Mesenchymal stem cell (in vitro differentiated cells and primary cell): ENCODE data around the gene ITPKB.

Experiments
- DNase-seq: peaks from one replicate; pipeline ENCODE4 v3.0.0-alpha.2; 2013
- H2AFZ ChIP-seq: one replicate; pipeline ENCODE4 v1.6.1; 2013; ENCODE audit warnings: low read depth, mild to moderate bottlenecking, control low read depth, inconsistent platforms, low read length, moderate library complexity
- H2AK5ac ChIP-seq: 2 replicates; pipeline ENCODE4 v1.6.1; 2013; ENCODE audit warnings: low read length, moderate library complexity, mild to moderate bottlenecking, inconsistent platforms; ENCODE audit not compliant: severe bottlenecking
- H2BK120ac ChIP-seq: one replicate; pipeline ENCODE4 v1.6.1; 2013; ENCODE audit warnings: low read depth, mild to moderate bottlenecking, inconsistent platforms, low read length, moderate library complexity
- H2BK12ac ChIP-seq, 2 experiments: one replicate each; pipeline ENCODE4 v1.6.1; 2013; ENCODE audit warnings: inconsistent platforms in 2 of 2, low read length in 2 of 2, mild to moderate bottlenecking in 2 of 2, moderate library complexity in 2 of 2, control low read depth in 1 of 2
- H2BK15ac ChIP-seq: one replicate; pipeline ENCODE4 v1.6.1; 2013; ENCODE audit warnings: mild to moderate bottlenecking, low read depth, inconsistent platforms; ENCODE audit not compliant: poor library complexity, severe bottlenecking
- H2BK5ac ChIP-seq: 2 replicates; pipeline ENCODE4 v1.6.1; 2013; ENCODE audit warnings: low read depth, mild to moderate bottlenecking, low read length, control low read depth, inconsistent platforms; ENCODE audit not compliant: poor library complexity, severe bottlenecking
- H3K14ac ChIP-seq, 2 experiments: one replicate each; pipeline ENCODE4 v1.6.1; 2013; ENCODE audit warnings: inconsistent platforms in 2 of 2, low read length in 2 of 2, control low read depth in 1 of 2, mild to moderate bottlenecking in 1 of 2, moderate library complexity in 1 of 2
- H3K18ac ChIP-seq, 2 experiments: one replicate each; pipeline ENCODE4 v1.6.1; 2013; ENCODE audit warnings: inconsistent platforms in 2 of 2, low read length in 2 of 2, control low read depth in 1 of 2, low read depth in 1 of 2, mild to moderate bottlenecking in 1 of 2
- H3K23ac ChIP-seq, 2 experiments: one replicate each; pipeline ENCODE4 v1.6.1; 2013; ENCODE audit warnings: inconsistent platforms in 2 of 2, low read length in 2 of 2, mild to moderate bottlenecking in 2 of 2, moderate library complexity in 2 of 2, control low read depth in 1 of 2
- H3K27ac ChIP-seq: 2 replicates; pipeline ENCODE4 v1.5.1; 2013; ENCODE audit warnings: mild to moderate bottlenecking, moderate library complexity, low read length, control low read depth, inconsistent platforms; ENCODE audit not compliant: poor library complexity, severe bottlenecking
- H3K27me3 ChIP-seq, 2 experiments: 2 replicates each; pipeline versions ENCODE4 v1.6.1 to v1.7.0; 2013; ENCODE audit warnings: low read length in 2 of 2, mild to moderate bottlenecking in 2 of 2, moderate library complexity in 2 of 2, control low read depth in 1 of 2, inconsistent platforms in 1 of 2; ENCODE audit not compliant: control insufficient read depth in 1 of 2, insufficient read depth in 1 of 2
- H3K36me3 ChIP-seq, 2 experiments: 2 replicates each; pipeline versions ENCODE4 v1.6.1 to v1.7.0; 2013; ENCODE audit warnings: low read length in 2 of 2, control low read depth in 1 of 2, inconsistent platforms in 1 of 2, low read depth in 1 of 2, mild to moderate bottlenecking in 1 of 2; ENCODE audit not compliant: insufficient read depth in 2 of 2, control insufficient read depth in 1 of 2
- H3K4ac ChIP-seq, 2 experiments: one replicate each; pipeline ENCODE4 v1.6.1; 2013; ENCODE audit warnings: inconsistent platforms in 2 of 2, low read length in 2 of 2, mild to moderate bottlenecking in 2 of 2, moderate library complexity in 2 of 2, control low read depth in 1 of 2, low read depth in 1 of 2
- H3K4me1 ChIP-seq: 2 replicates; pipeline ENCODE4 v1.6.1; 2013; ENCODE audit warnings: low read depth, low read length, control low read depth; ENCODE audit not compliant: control insufficient read depth, insufficient read depth
- H3K4me2 ChIP-seq: 2 replicates; pipeline ENCODE4 v1.6.1; 2013; ENCODE audit warnings: low read length, mild to moderate bottlenecking, inconsistent platforms; ENCODE audit not compliant: poor library complexity, severe bottlenecking
- H3K4me3 ChIP-seq, 2 experiments: 2 replicates each; pipeline versions ENCODE4 v1.5.1 to v1.7.0; 2013; ENCODE audit warnings: low read length in 2 of 2, mild to moderate bottlenecking in 2 of 2, control low read depth in 1 of 2, low read depth in 1 of 2; ENCODE audit not compliant: insufficient read depth in 1 of 2
- H3K79me1 ChIP-seq: replicated peaks from 2 replicates; pipeline ENCODE4 v1.6.1; 2013; ENCODE audit warnings: mild to moderate bottlenecking, control low read depth, low read length, inconsistent platforms; ENCODE audit not compliant: poor library complexity, severe bottlenecking
- H3K9ac ChIP-seq: 2 replicates; pipeline ENCODE4 v1.7.0; 2013; ENCODE audit warnings: mild to moderate bottlenecking, low read length, moderate library complexity
- H3K9me3 ChIP-seq: 2 replicates; pipeline ENCODE4 v1.7.0; 2013; ENCODE audit warnings: mild to moderate bottlenecking, low read length; ENCODE audit not compliant: control insufficient read depth
- H4K8ac ChIP-seq: one replicate; pipeline ENCODE4 v1.6.1; 2013; ENCODE audit warnings: inconsistent platforms, mild to moderate bottlenecking, low read length, moderate library complexity
- H4K91ac ChIP-seq: one replicate; pipeline ENCODE4 v1.6.1; 2013; ENCODE audit warnings: mild to moderate bottlenecking, low read length, inconsistent platforms
- WGBS: methylation state at CpG from one replicate; pipeline ENCODE4 v1.1.7; 2013; ENCODE audit warnings: mixed read lengths; 5-methylcytosine and 5-hydroxymethylcytosine counted together

The ITPKB gene

DNA sequence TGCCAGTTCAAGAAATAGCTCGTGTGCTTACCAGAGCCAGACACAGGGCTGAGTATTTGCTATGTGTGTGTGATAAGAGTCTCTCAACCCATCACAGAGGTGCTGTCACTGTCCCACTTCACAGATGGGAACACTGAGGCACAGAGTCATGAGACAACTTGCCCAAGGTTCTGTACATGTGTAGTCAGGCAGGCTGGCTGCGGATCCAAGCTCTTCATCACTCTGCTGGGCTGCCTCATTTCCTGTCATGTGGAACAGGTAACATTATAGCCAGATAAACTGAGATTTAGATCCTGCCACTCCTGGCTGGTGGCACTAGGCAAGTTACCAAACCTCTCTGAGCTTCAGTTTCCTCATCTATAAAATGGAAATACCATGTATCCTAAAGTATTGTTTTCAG, 77.8 kb downstream of the ITPKB start:
- Histone ChIP-seq H2BK120ac (no peak overlapping the region), H2AK5ac (peak overlapping the region; percentile 49), H2AFZ (no peak overlapping the region), H3K36me3 (no peaks in the 10 kb centered on the region), H3K4ac (peak overlapping the region; percentile 28 to 84), H3K9me3 (no peaks in the 10 kb centered on the region), H3K9ac (peak overlapping the region; percentile 74), H3K4me3 (no peak overlapping the region), H3K23ac (peak overlapping the region in 1 of 2 experiments; percentile 28), H3K79me1 (peaks cover 37% of the 10 kb centered on the region), H2BK5ac (no peak overlapping the region), H4K8ac (no peak overlapping the region), H3K18ac (peak overlapping the region; percentile 84 to 86), H2BK12ac (peak overlapping the region; percentile 75 to 80), H2BK15ac (no peak overlapping the region), H3K27ac (no peak overlapping the region), H3K4me1 (peaks cover 43% of the 10 kb centered on the region), H3K4me2 (no peak overlapping the region), H3K27me3 (no peaks in the 10 kb centered on the region), H4K91ac (peak overlapping the region; percentile 60), H3K14ac (peak overlapping the region in 1 of 2 experiments; percentile 39)
- 67% methylated on average over 2 of the region's 2 CpGs for WGBS
- no peak for DNase-seq

DNA sequence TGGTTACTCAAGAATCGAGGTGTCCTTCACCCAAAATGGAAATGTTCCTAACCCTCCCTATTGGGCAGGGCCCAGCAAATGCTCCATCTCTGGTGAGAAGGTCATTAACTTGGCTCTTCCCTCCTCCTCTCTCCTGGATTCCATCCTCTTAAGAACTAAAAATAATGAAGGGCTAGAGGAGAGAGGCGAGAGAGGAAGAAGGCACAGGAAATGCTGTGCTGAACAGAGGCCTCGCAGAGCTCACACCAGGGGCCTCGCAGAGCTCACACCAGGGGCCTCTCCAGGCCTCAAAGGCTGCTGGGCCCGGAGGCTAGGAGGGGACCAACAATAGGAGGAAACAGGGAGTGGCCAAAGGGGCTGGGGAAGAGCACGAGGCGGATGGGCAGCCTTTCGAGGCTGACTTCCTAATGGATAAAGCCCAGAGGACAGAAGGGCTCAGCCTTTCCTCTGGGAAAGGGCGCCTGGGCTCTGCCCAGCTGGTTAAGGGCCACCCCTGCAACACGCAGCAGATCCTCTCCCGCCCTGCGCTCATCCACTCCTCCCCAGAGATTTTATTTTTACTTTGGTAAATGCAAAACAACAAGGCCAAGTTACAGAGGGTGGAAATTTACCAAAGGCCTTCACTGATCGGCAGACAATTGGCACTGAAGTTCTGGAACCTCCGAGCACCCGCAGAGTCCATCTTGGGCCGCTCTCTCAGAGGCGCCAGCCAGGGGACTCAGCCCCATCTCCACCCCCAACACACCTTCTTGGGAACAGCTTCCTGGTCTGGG, 78.5 kb downstream of the ITPKB start:
- Histone ChIP-seq H3K4me3 (no peak overlapping the region), H2BK15ac (peak overlapping the region; percentile 12)
- 66% methylated on average over 17 of the region's 17 CpGs for WGBS

DNA sequence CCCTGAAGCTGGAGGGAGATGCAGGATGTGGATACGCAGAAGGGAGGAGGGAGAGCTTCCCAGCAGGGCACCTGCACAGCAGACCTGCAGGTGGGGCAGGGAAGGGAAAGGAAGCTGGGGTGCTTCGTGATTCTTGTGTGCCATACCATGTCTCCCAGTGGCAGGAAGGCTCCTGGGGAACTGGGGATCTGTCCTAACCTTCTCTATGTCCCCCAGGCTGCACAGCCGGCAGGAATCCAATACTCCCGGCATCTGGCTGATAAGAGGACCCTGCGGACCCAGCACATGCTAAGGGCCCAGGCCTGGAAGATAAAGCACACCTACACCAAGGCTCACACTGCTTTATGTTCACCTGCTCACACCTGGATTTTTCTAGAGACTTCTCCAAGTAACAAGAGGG, 79.4 kb downstream of the ITPKB start:
- H3K4me2 ChIP-seq, result no peak overlapping the region
- peaks cover 53% of the 10 kb centered on the region for H3K4me1 ChIP-seq
- peak overlapping the region; percentile 8 for H4K91ac ChIP-seq
- H3K79me1 ChIP-seq, result peaks cover 25% of the 10 kb centered on the region
- no peak overlapping the region for H4K8ac ChIP-seq
- WGBS, result 93% methylated on average over 5 of the region's 5 CpGs
- no peak overlapping the region for H3K14ac ChIP-seq
- H3K27ac ChIP-seq, result no peak overlapping the region
- H2BK120ac ChIP-seq, result no peak overlapping the region
- peak overlapping the region in 1 of 2 experiments; percentile 85 for H2BK12ac ChIP-seq
- H3K4me3 ChIP-seq, result no peak overlapping the region
- peak overlapping the region in 1 of 2 experiments; percentile 16 for H3K18ac ChIP-seq
- no peak overlapping the region for H3K9ac ChIP-seq
- DNase-seq, result no peak
- no peak overlapping the region for H3K4ac ChIP-seq
- no peak overlapping the region for H2BK15ac ChIP-seq
- H2AK5ac ChIP-seq, result no peak overlapping the region
- no peaks in the 10 kb centered on the region for H3K36me3 ChIP-seq
- no peaks in the 10 kb centered on the region for H3K9me3 ChIP-seq
- no peaks in the 10 kb centered on the region for H3K27me3 ChIP-seq
- H2BK5ac ChIP-seq, result no peak overlapping the region
- H3K23ac ChIP-seq, result no peak overlapping the region
- no peak overlapping the region for H2AFZ ChIP-seq

More for the DNA sequence above, 78.5 kb downstream of the ITPKB start:
- no peak overlapping the region for H2AFZ ChIP-seq
- peak overlapping the region; percentile 49 for H2AK5ac ChIP-seq
- DNase-seq, result no peak
- H3K27ac ChIP-seq, result no peak overlapping the region
- peaks cover 30% of the 10 kb centered on the region for H3K79me1 ChIP-seq
- peak overlapping the region in 1 of 2 experiments; percentile 39 for H3K14ac ChIP-seq
- no peaks in the 10 kb centered on the region for H3K27me3 ChIP-seq
- no peak overlapping the region for H3K4me2 ChIP-seq
- H3K18ac ChIP-seq, result peak overlapping the region; percentile 84 to 86
- peaks cover 50% of the 10 kb centered on the region for H3K4me1 ChIP-seq
- peak overlapping the region; percentile 96 for H4K8ac ChIP-seq
- H3K36me3 ChIP-seq, result no peaks in the 10 kb centered on the region
- peak overlapping the region; percentile 25 for H3K9ac ChIP-seq
- H3K23ac ChIP-seq, result no peak overlapping the region
- peak overlapping the region; percentile 33 to 80 for H2BK12ac ChIP-seq
- H4K91ac ChIP-seq, result peak overlapping the region; percentile 84
- peak overlapping the region; percentile 55 for H2BK120ac ChIP-seq
- H2BK5ac ChIP-seq, result no peak overlapping the region
- no peaks in the 10 kb centered on the region for H3K9me3 ChIP-seq
- peak overlapping the region; percentile 58 to 84 for H3K4ac ChIP-seq

DNA sequence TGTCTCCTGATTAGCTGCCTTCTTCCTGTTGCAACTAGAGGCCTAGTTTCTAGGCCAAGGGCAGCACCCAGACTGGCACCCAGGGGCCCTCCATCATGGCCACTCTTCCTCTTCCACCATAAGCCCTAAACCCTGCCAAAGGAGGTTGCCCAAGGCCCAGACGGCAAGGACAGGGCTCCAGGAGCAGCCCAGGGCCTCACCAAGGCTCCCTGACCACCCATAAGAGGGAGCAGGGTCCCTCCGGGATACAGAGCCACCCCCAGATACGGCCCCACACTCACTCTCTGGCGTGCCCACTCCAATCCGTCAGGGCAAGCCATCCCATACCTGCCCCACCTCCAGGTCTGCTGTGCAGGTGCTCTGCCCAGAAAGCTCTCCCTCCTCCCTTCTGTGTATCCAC, 79.9 kb downstream of the ITPKB start:
- peak overlapping the region; percentile 6 for H2BK15ac ChIP-seq
- H3K4me2 ChIP-seq, result no peak overlapping the region
- H2AK5ac ChIP-seq, result no peak overlapping the region
- no peaks in the 10 kb centered on the region for H3K27me3 ChIP-seq
- no peaks in the 10 kb centered on the region for H3K36me3 ChIP-seq
- no peak overlapping the region for H4K8ac ChIP-seq
- H4K91ac ChIP-seq, result no peak overlapping the region
- peak overlapping the region in 1 of 2 experiments; percentile 16 for H3K18ac ChIP-seq
- no peak overlapping the region for H3K27ac ChIP-seq
- no peak overlapping the region for H2BK5ac ChIP-seq
- H3K9me3 ChIP-seq, result no peaks in the 10 kb centered on the region
- no peak overlapping the region for H3K4ac ChIP-seq
- H3K4me3 ChIP-seq, result no peak overlapping the region
- H3K4me1 ChIP-seq, result peaks cover 55% of the 10 kb centered on the region
- no peak overlapping the region for H2BK120ac ChIP-seq
- DNase-seq, result no peak
- H3K9ac ChIP-seq, result no peak overlapping the region
- H3K14ac ChIP-seq, result no peak overlapping the region
- 96% methylated on average over 5 of the region's 5 CpGs for WGBS
- peaks cover 27% of the 10 kb centered on the region for H3K79me1 ChIP-seq
- no peak overlapping the region for H2AFZ ChIP-seq
- H2BK12ac ChIP-seq, result peak overlapping the region in 1 of 2 experiments; percentile 85
- H3K23ac ChIP-seq, result no peak overlapping the region
